ENCODE measurements around the gene PSORS1C1. TPM values are rescaled to one million over a fixed set of nuclear protein-coding genes. Genes with fewer than 3 reads are reported as not detected.

Gene PSORS1C1
- total RNA-seq, 1 experiment from 2014 or later, result 0.48 TPM

GRCh38 chr6:31162463-31163165 is 48.0 kb downstream of the PSORS1C1 start:
- Histone ChIP-seq H4K5ac (ENCODE audit: insufficient read length, low read depth, low read length) (no peak overlapping the region), H4K8ac (replicated peaks; ENCODE audit: insufficient read length, low read depth, low read length) (no peak overlapping the region), H2BK20ac (ENCODE audit: low read depth, low read length, poor library complexity, severe bottlenecking) (no peak overlapping the region), H2AK5ac (ENCODE audit: insufficient read length, low read length) (no peak overlapping the region), H3K79me2 (ENCODE audit: insufficient read depth, low read length) (peaks cover 8% of the 10 kb centered on the region; the same call in 1 of the 2 replicates), H3K4ac (ENCODE audit: low read depth, low read length) (no peak overlapping the region), H3K14ac (ENCODE audit: insufficient read depth, low read length) (no peak overlapping the region), H3K23ac (ENCODE audit: insufficient read length, low read depth, low read length) (no peak overlapping the region), H3K4me1 (ENCODE audit: insufficient read depth, low read length) (peaks cover 6% of the 10 kb centered on the region; the same call in 1 of the 2 replicates), H3K9ac (ENCODE audit: extremely low read depth, insufficient read length, low read length) (no peak overlapping the region), H2AFZ (ENCODE audit: low read length) (no peak overlapping the region), H3K79me1 (ENCODE audit: insufficient read depth, low read depth, low read length, poor library complexity, severe bottlenecking) (no peaks in the 10 kb centered on the region), H2BK5ac (ENCODE audit: insufficient read length, low read length) (no peak overlapping the region), H3K27ac (ENCODE audit: insufficient read length, low read depth, low read length) (no peak overlapping the region), H3K18ac (ENCODE audit: insufficient read length, low read depth, low read length) (no peak overlapping the region), H3K4me2 (ENCODE audit: insufficient read depth, insufficient read length, low read length) (no peak overlapping the region), H3K23me2 (ENCODE audit: insufficient read length, low read depth, low read length, poor library complexity, severe bottlenecking) (peaks cover 10% of the 10 kb centered on the region), H2BK12ac (ENCODE audit: insufficient read length, low read depth, low read length) (no peak overlapping the region), H4K20me1 (ENCODE audit: control insufficient read depth, insufficient read depth, insufficient read length) (no peaks in the 10 kb centered on the region), H3K9me3 (ENCODE audit: control insufficient read depth, low read depth, low read length) (no peaks in the 10 kb centered on the region), H2BK120ac (ENCODE audit: low read depth, low read length, poor library complexity, severe bottlenecking) (no peak overlapping the region), H2BK15ac (ENCODE audit: low read depth, low read length) (no peak overlapping the region), H3K56ac (ENCODE audit: insufficient read length, low read depth, low read length) (no peak overlapping the region), H4K91ac (ENCODE audit: insufficient read length, low read depth, low read length) (no peak overlapping the region), H3T11ph (ENCODE audit: low read length) (no peak overlapping the region), H3K27me3 (ENCODE audit: insufficient read depth, low read length) (no peaks in the 10 kb centered on the region)
- Mint-ChIP-seq H3K9me3 (no peaks in the 10 kb centered on the region), H3K4me3 (no peak overlapping the region), H3K27ac (peak overlapping the region in 1 of 3 experiments; percentile 55; a peak in 1 of 7 replicates), H3K27me3 (ENCODE audit: low read depth) (peaks cover 2% of the 10 kb centered on the region; the same call in 1 of the 2 replicates), H3K4me1 (peaks cover 53 to 63% of the 10 kb centered on the region in 2 experiments), H3K36me3 (ENCODE audit: insufficient read depth in 1 of 3, low read depth in 3 of 3) (peaks cover 37 to 68% (median 58%) of the 10 kb centered on the region in 3 experiments; a peak in 6 of 7 replicates)
- peak; percentile 38; the same call in 2 of the 3 replicates for TF ChIP-seq CTCF (conservative IDR thresholded peaks at IDR 0.05)
- no CpG with 5 or more reads among the region's 13 CpGs for WGBS (ENCODE audit: extremely low coverage, insufficient read length, low lambda C conversion rate)
- peak; percentile 70 for DNase-seq
